Transverse colon (tissue), 4 donors: ENCODE results near the gene KCNE3.

Experiments used
- EP300 ChIP-seq: sonication (generic); formaldehyde crosslinking; IDR thresholded peaks from one replicate; pipeline ENCODE4 v1.6.1; 2017; ENCODE audit warnings: antibody characterized with exemption, low read depth
- POLR2AphosphoS5 ChIP-seq, 3 donors: sonication (generic); formaldehyde crosslinking; IDR thresholded peaks; one replicate each; pipeline ENCODE4 v1.6.1; 2016; ENCODE audit warnings: antibody characterized with exemption in 3 of 3
- TF ChIP-seq, protein P1 (sequence below), 5 experiments: fragments of 200-600 bp in 3 of 5; fragments of 450-650 bp in 2 of 5; sonication (generic) in 3 of 5; IDR thresholded peaks; 1 replicate in 2 of 5; 2 replicates in 3 of 5; pipeline ENCODE4 v1.5.1; 2016 to 2017; ENCODE audit warnings: antibody characterized with exemption in 5 of 5, inconsistent platforms in 3 of 5, mild to moderate bottlenecking in 2 of 5, moderate library complexity in 1 of 5

DNA sequence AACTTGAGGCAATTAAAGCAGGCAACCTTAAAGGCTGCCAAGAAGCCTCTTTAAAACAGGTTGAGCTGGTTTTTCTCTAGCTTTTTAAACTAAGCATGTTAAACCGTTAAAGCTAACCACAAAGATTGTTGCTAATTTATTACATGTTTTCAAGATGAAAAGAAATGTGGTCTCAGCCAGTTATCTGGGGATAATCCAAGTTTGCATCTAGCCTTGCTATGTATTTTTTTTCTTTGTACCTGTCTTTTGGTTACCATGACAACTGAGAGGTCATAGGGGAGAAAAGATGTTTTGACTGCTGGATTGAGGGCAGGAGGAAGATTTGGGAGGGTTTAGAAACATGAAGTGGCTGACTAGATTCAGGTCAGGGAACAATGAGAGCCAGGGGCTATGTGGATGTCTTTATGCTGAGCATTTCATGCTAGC, 50.0 kb downstream of the KCNE3 start:
- TF ChIP-seq POLR2AphosphoS5 (IDR thresholded peaks at IDR 0.05) (no peak), EP300 (no peak)
- TF ChIP-seq, protein P1, sequence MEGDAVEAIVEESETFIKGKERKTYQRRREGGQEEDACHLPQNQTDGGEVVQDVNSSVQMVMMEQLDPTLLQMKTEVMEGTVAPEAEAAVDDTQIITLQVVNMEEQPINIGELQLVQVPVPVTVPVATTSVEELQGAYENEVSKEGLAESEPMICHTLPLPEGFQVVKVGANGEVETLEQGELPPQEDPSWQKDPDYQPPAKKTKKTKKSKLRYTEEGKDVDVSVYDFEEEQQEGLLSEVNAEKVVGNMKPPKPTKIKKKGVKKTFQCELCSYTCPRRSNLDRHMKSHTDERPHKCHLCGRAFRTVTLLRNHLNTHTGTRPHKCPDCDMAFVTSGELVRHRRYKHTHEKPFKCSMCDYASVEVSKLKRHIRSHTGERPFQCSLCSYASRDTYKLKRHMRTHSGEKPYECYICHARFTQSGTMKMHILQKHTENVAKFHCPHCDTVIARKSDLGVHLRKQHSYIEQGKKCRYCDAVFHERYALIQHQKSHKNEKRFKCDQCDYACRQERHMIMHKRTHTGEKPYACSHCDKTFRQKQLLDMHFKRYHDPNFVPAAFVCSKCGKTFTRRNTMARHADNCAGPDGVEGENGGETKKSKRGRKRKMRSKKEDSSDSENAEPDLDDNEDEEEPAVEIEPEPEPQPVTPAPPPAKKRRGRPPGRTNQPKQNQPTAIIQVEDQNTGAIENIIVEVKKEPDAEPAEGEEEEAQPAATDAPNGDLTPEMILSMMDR (IDR thresholded peaks at IDR 0.05), result no peak
